HepG2 (cell line): ENCODE data around the gene KDM3B. TPM values are rescaled to one million over a fixed set of nuclear protein-coding genes. Genes with fewer than 3 reads are reported as not detected.

Source experiments
- AGO1 ChIP-seq: fragments of 200-400 bp; formaldehyde crosslinking; IDR thresholded peaks from 2 replicates; pipeline ENCODE4 v1.6.1; 2017; ENCODE audit warnings: mild to moderate bottlenecking, low read depth, low read length, moderate library complexity; ENCODE audit not compliant: poor library complexity, severe bottlenecking
- ATF1 ChIP-seq: IDR thresholded peaks from 2 replicates; pipeline ENCODE4 v1.6.1; 2016; ENCODE audit warnings: mild to moderate bottlenecking, control low read depth
- ETV5 ChIP-seq: IDR thresholded peaks from 2 replicates; pipeline ENCODE4 v1.6.1; 2018; ENCODE audit warnings: missing biosample characterization, missing genetic modification reagents, inconsistent platforms, borderline replicate concordance
- FOXK2 ChIP-seq: fragments of 450-650 bp; IDR thresholded peaks from 2 replicates; pipeline ENCODE4 v1.6.1; 2016
- HNF1B ChIP-seq: sonication (generic); formaldehyde crosslinking; IDR thresholded peaks from 2 replicates; pipeline ENCODE4 v1.5.1; 2020; ENCODE audit warnings: mild to moderate bottlenecking, moderate library complexity, missing genetic modification reagents
- IRF9 ChIP-seq: sonication (generic); formaldehyde crosslinking; IDR thresholded peaks from 2 replicates; pipeline ENCODE4 v1.8.0; 2022; ENCODE audit warnings: missing genetic modification reagents, mild to moderate bottlenecking, borderline replicate concordance
- KLF6 ChIP-seq: IDR thresholded peaks from 2 replicates; pipeline ENCODE4 v1.8.0; 2016; ENCODE audit warnings: missing biosample characterization, missing genetic modification reagents
- MTA1 ChIP-seq: sonication (generic); formaldehyde crosslinking; IDR thresholded peaks from 2 replicates; pipeline ENCODE4 v1.4.0; 2020; ENCODE audit warnings: missing genetic modification reagents, mild to moderate bottlenecking, borderline replicate concordance
- PREB ChIP-seq: sonication (generic); formaldehyde crosslinking; IDR thresholded peaks from 2 replicates; pipeline ENCODE4 v1.4.0; 2020; ENCODE audit warnings: missing genetic modification reagents
- SAFB2 ChIP-seq: sonication (generic); formaldehyde crosslinking; IDR thresholded peaks from 2 replicates; pipeline ENCODE4 v1.5.1; 2020; ENCODE audit warnings: missing genetic modification reagents, low read depth, mild to moderate bottlenecking, borderline replicate concordance
- SNAI1 ChIP-seq: sonication (generic); formaldehyde crosslinking; IDR thresholded peaks from 2 replicates; pipeline ENCODE4 v1.5.0; 2020; ENCODE audit warnings: mild to moderate bottlenecking, missing genetic modification reagents, borderline replicate concordance
- SRSF1 ChIP-seq: fragments of 200-400 bp; formaldehyde crosslinking; optimal IDR thresholded peaks from 2 replicates; pipeline ENCODE3; 2017; ENCODE audit warnings: mild to moderate bottlenecking, low read depth, low read length, moderate library complexity
- TCF7L2 ChIP-seq: IDR thresholded peaks from 2 replicates; pipeline ENCODE4 v1.6.1; 2011; ENCODE audit warnings: mild to moderate bottlenecking, low read depth, low read length, moderate library complexity
- TOPORS ChIP-seq: sonication (generic); formaldehyde crosslinking; IDR thresholded peaks from 2 replicates; pipeline ENCODE4 v1.8.0; 2023; ENCODE audit warnings: mild to moderate bottlenecking, missing genetic modification reagents
- TRIM22 ChIP-seq: fragments of 450-650 bp; IDR thresholded peaks from 2 replicates; pipeline ENCODE4 v1.6.1; 2017
- XBP1 ChIP-seq: sonication (generic); formaldehyde crosslinking; IDR thresholded peaks from 2 replicates; pipeline ENCODE4 v1.5.0; 2020; ENCODE audit warnings: missing genetic modification reagents
- ZFP37 ChIP-seq: sonication (generic); formaldehyde crosslinking; IDR thresholded peaks from 2 replicates; pipeline ENCODE4 v1.4.0; 2020; ENCODE audit warnings: missing genetic modification reagents, borderline replicate concordance
- ZNF232 ChIP-seq: sonication (generic); formaldehyde crosslinking; IDR thresholded peaks from 2 replicates; pipeline ENCODE4 v1.4.0; 2020; ENCODE audit warnings: missing genetic modification reagents, borderline replicate concordance
- ZNF34 ChIP-seq: sonication (generic); formaldehyde crosslinking; IDR thresholded peaks from 2 replicates; pipeline ENCODE4 v1.4.0; 2020; ENCODE audit warnings: mild to moderate bottlenecking, missing genetic modification reagents, borderline replicate concordance
- ZNF549 ChIP-seq: sonication (generic); formaldehyde crosslinking; IDR thresholded peaks from 2 replicates; pipeline ENCODE4 v1.5.0; 2020; ENCODE audit warnings: missing genetic modification reagents
- ZNF766 ChIP-seq: sonication (generic); formaldehyde crosslinking; IDR thresholded peaks from 2 replicates; pipeline ENCODE4 v1.5.0; 2020; ENCODE audit warnings: missing genetic modification reagents, borderline replicate concordance
- ZNF768 ChIP-seq: sonication (generic); formaldehyde crosslinking; IDR thresholded peaks from 2 replicates; pipeline ENCODE4 v1.4.0; 2020; ENCODE audit warnings: missing genetic modification reagents
- ZNF891 ChIP-seq: sonication (generic); formaldehyde crosslinking; IDR thresholded peaks from 2 replicates; pipeline ENCODE4 v1.5.0; 2020; ENCODE audit warnings: mild to moderate bottlenecking, missing genetic modification reagents
- ZSCAN9 ChIP-seq: IDR thresholded peaks from 2 replicates; pipeline ENCODE4 v1.6.1; 2016; ENCODE audit warnings: borderline replicate concordance
- polyA plus RNA-seq, 8 experiments: library from polyadenylated mRNA; depleted of rRNA in 3 of 8; stranded (reverse) in 7 of 8; unstranded in 1 of 8; fragments of >200 nt; fragmentation: Illumina TruSeq in 4 of 8; extraction: Trizol in 4 of 8; gene quantifications; 2 replicates each; pipeline versions ENCODE4 v1.2.1 to v1.2.3, GENCODE V29; 2011 to 2016; ENCODE audit warnings: low read depth in 4 of 8, missing spikeins in 1 of 8, mixed read lengths in 1 of 8; ENCODE audit not compliant: insufficient read depth in 1 of 8
- total RNA-seq, 5 experiments: library from RNA; depleted of rRNA; stranded (reverse); fragments of >200 nt; fragmentation: Illumina TruSeq; extraction: Trizol; gene quantifications; 2 replicates each; pipeline ENCODE4 v1.2.3, GENCODE V29; 2016; ENCODE audit warnings: low read depth in 1 of 5

The KDM3B gene
- total and polyA plus RNA-seq, 2 of the 13 experiments (the other 11 are each of a cell fraction or from before 2014, with no cell fraction given): 19.7 to 34.3 TPM

- TF ChIP-seq FOXK2 (no peak), SNAI1 (CRISPR knock-in tag) (no peak), HNF1B (CRISPR knock-in tag) (no peak; the same call in 1 of the 2 replicates), IRF9 (CRISPR knock-in tag) (0 out of 2 replicates have a peak, but pooled peaks have one; percentile 13), ZNF549 (CRISPR knock-in tag) (no peak), ZNF34 (CRISPR knock-in tag) (no peak), TCF7L2 (no peak), ZNF768 (CRISPR knock-in tag) (no peak), ATF1 (CRISPR knock-in tag) (no peak), KLF6 (CRISPR knock-in tag) (no peak), ZSCAN9 (CRISPR knock-in tag) (no peak), AGO1 (peak; percentile 8), ZFP37 (CRISPR knock-in tag) (no peak), PREB (CRISPR knock-in tag) (no peak), ZNF891 (0 out of 2 replicates have a peak, but pooled peaks have one; percentile 17), XBP1 (CRISPR knock-in tag) (no peak), ZNF766 (CRISPR knock-in tag) (peak; percentile 30; the same call in 1 of the 2 replicates), ZNF232 (CRISPR knock-in tag) (peak; percentile 41; the same call in 1 of the 2 replicates), MTA1 (CRISPR knock-in tag) (peak; percentile 58; the same call in 1 of the 2 replicates), TRIM22 (no peak), TOPORS (CRISPR knock-in tag) (peak; percentile 46; the same call in 1 of the 2 replicates), SRSF1 (peak; percentile 27), ETV5 (CRISPR knock-in tag) (no peak), SAFB2 (CRISPR knock-in tag) (no peak)
These were observed 456 bp downstream of the KDM3B start (continued) for GRCh38 chr5:138352722-138353559.
